NCI-H1417 (cell line): ENCODE measurements around the gene FRMD4B.
"Not testable (repeated sequence)": the region's sequence is repeated elsewhere in the genome, so short reads cannot be mapped to it uniquely, and the experiment has no call there.

Source experiments
- DNase-seq, 3 experiments: peaks; one replicate each; lab custom pipeline; 2025; lab: John Stamatoyannopoulos, UW

FRMD4B gene

GRCh38 chr3:69244039-69244438 lies 141.8 kb downstream of the FRMD4B start:
- DNase-seq: no peak

- DNase-seq: no peak
These were observed 144.1 kb downstream of the FRMD4B start for GRCh38 chr3:69241769-69242168.

GRCh38 chr3:69240651-69241568 lies 145.0 kb downstream of the FRMD4B start:
- no peak for DNase-seq

- no peak for DNase-seq
These were observed 146.8 kb downstream of the FRMD4B start for GRCh38 chr3:69239063-69239462.

GRCh38 chr3:69236812-69237707 lies 148.8 kb downstream of the FRMD4B start:
- no peak for DNase-seq

GRCh38 chr3:69235882-69236281 lies 150.0 kb downstream of the FRMD4B start:
- no peak for DNase-seq

- not testable (repeated sequence) for DNase-seq
These were observed 150.7 kb downstream of the FRMD4B start for GRCh38 chr3:69235227-69235626.

- DNase-seq: peak in 2 of 3 experiments; percentile 37 to 71
These were observed 153.4 kb downstream of the FRMD4B start for GRCh38 chr3:69232482-69232881.

- DNase-seq: peak in 2 of 3 experiments; percentile 13 to 59
These were observed 153.9 kb downstream of the FRMD4B start for GRCh38 chr3:69231929-69232440.

- no peak for DNase-seq
These were observed 159.8 kb downstream of the FRMD4B start for GRCh38 chr3:69226071-69226470.

- DNase-seq: no peak
These were observed 166.7 kb downstream of the FRMD4B start for GRCh38 chr3:69219101-69219708.

- no peak for DNase-seq
These were observed 167.8 kb downstream of the FRMD4B start for GRCh38 chr3:69218079-69218478.

- DNase-seq: no peak
These were observed 168.9 kb downstream of the FRMD4B start for GRCh38 chr3:69216981-69217380.

GRCh38 chr3:69214241-69214640 lies 171.6 kb downstream of the FRMD4B start:
- peak in 1 of 3 experiments; percentile 20 for DNase-seq

GRCh38 chr3:69212411-69213160 lies 173.3 kb downstream of the FRMD4B start:
- DNase-seq: peak in 1 of 3 experiments; percentile 6

GRCh38 chr3:69210068-69210730 lies 175.7 kb downstream of the FRMD4B start:
- no peak for DNase-seq

- DNase-seq: no peak
These were observed 176.5 kb downstream of the FRMD4B start for GRCh38 chr3:69209413-69209812.

GRCh38 chr3:69207031-69207430 lies 178.9 kb downstream of the FRMD4B start:
- DNase-seq: no peak

- DNase-seq: no peak
These were observed 180.5 kb downstream of the FRMD4B start for GRCh38 chr3:69205385-69205784.

GRCh38 chr3:69204315-69204957 lies 181.5 kb downstream of the FRMD4B start:
- DNase-seq: no peak
